GM10266 (cell line): ENCODE measurements around the gene ELP4.

ENCODE experiments used
- DNase-seq: peaks from one replicate; pipeline ENCODE4 v3.0.0; 2012; ENCODE audit errors: extremely low spot score
- TF ChIP-seq, protein P1 (sequence below): IDR thresholded peaks from 2 replicates; pipeline ENCODE4 v1.5.1; 2012; ENCODE audit warnings: mild to moderate bottlenecking, low read depth; ENCODE audit not compliant: control insufficient read depth, insufficient read depth; ENCODE audit errors: missing control alignments

ELP4 gene

GRCh38 chr11:31809857-31810778, 300.6 kb downstream of the ELP4 start:
- peak; percentile 59 for DNase-seq

GRCh38 chr11:31810779-31811647, 301.4 kb downstream of the ELP4 start, which contains the start of gene PAX6:
TSS of gene PAX6 (minus strand) at chr11:31811322. CDS start at chr11:31806411, 4,911 bp downstream.
- TF ChIP-seq, protein P1, sequence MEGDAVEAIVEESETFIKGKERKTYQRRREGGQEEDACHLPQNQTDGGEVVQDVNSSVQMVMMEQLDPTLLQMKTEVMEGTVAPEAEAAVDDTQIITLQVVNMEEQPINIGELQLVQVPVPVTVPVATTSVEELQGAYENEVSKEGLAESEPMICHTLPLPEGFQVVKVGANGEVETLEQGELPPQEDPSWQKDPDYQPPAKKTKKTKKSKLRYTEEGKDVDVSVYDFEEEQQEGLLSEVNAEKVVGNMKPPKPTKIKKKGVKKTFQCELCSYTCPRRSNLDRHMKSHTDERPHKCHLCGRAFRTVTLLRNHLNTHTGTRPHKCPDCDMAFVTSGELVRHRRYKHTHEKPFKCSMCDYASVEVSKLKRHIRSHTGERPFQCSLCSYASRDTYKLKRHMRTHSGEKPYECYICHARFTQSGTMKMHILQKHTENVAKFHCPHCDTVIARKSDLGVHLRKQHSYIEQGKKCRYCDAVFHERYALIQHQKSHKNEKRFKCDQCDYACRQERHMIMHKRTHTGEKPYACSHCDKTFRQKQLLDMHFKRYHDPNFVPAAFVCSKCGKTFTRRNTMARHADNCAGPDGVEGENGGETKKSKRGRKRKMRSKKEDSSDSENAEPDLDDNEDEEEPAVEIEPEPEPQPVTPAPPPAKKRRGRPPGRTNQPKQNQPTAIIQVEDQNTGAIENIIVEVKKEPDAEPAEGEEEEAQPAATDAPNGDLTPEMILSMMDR, result no peak
- DNase-seq, result peak; percentile 82

More at GRCh38 chr11:31809857-31810778, 300.6 kb downstream of the ELP4 start:
- TF ChIP-seq, protein P1, result no peak

DNA sequence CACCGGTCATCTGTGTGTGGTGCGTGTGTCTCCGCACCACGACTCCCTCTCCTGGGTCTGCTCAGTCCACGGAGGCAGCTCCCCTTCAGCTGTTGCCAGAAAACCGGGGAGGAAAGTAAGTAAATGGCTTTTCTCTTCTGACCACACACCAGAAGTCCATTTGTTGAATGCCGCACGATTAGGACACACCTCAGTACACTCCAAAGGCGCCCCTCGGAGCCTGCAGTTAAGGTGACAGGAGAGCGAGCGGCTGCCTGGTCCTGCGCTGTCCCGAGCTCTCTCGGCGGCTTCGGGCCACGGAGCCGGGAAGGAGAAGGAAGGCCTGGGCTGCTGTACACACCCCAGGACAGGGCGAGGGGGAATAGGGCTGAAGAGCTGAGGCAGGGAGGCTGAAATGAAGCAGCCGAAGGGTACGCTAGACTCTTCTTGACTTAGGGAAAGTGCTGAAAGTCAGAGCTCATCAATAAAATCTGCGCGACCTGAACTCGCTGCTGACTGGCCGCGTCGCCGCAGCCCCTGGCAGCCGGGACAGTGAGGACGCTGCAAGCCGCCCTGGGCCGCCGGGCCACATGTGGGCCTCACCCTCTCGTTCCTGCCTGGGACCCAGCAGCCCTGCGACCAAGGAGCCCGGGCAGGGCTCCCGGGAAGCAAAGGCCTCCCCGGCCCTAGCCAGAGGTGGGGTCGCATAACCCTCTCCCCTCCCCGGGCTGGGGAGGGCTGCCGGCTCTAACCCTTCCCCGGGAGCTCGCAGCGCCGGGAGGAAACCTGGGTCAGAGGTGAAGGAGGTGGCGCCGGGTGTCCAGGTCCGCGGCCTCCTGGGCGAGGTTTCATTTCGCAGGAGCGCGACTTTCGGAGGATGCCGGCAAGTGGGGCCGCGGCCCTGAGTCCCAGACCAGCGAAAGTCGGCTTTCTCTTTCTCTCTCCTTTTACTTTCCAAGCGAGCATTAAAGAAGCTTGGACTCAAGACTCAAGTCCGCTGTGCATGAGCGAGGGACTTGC, 303.1 kb downstream of the ELP4 start:
- TF ChIP-seq, protein P1, result no peak
- peak; percentile 62 for DNase-seq

DNA sequence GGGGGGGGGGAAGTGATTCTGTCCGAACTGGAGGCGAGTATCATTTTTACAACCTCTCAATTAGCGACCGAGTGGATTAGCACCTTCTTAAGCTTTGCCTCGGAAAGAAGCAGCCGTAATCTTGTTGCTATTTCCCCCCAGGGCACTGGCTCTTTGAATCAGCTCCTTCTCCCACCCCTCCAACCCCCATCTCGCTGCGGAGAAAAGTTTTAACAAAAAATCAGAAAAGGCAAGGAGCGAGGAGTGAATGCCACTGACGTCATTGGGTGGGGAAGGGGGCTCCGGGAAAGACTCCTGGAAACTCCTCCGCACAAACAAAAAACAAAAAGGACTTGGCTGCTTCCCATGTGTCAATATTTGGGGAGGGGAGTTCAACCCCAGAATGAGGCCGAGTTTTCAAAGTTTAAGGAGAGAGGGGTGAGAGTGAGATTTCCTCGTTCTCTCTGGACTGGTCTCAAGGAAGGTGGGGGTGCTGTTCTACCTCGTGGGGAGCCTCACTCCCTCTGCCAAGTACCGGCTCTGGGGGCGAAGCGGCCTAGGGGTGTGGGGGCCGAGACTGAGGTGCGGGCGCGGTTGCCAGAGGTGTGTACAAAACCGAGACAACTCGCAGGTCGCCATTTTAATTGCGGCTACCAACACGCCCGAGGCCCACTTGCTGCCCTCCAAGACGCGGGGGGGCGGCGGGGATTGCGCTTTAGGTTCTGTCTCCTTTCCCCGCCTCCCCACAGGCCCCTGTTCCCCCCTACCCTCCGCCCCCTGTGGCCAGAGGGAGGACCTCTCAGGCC, 304.0 kb downstream of the ELP4 start:
- TF ChIP-seq, protein P1, result no peak
- DNase-seq, result peak; percentile 29

GRCh38 chr11:31814176-31814868, 304.8 kb downstream of the ELP4 start:
- DNase-seq, result peak; percentile 36

More at GRCh38 chr11:31814176-31814868, 304.8 kb downstream of the ELP4 start:
- TF ChIP-seq, protein P1, result no peak
